Stimulated activated CD4-positive, alpha-beta T cell treated with anti-CD3 and anti-CD28 coated beads, Interleukin-1b, Interleukin-23, amount 100 ng/mL, for 48 hours (primary cell): ENCODE data around the gene BCL7B.
"Not testable (repeated sequence)": the region's sequence is repeated elsewhere in the genome, so short reads cannot be mapped to it uniquely, and the experiment has no call there.

Experiments
- DNase-seq: peaks from one replicate; pipeline ENCODE4 v3.0.0-alpha.2; 2020

The BCL7B gene

GRCh38 chr7:73570977-73571376, 13.5 kb upstream of the BCL7B start:
- DNase-seq, result no peak

GRCh38 chr7:73570521-73570920, 13.0 kb upstream of the BCL7B start:
- DNase-seq, result no peak

- DNase-seq, result no peak
These were observed 11.6 kb upstream of the BCL7B start for GRCh38 chr7:73569042-73569608.

GRCh38 chr7:73567846-73568685, 10.6 kb upstream of the BCL7B start:
- no peak for DNase-seq

- no peak for DNase-seq
These were observed 9.7 kb upstream of the BCL7B start for GRCh38 chr7:73567140-73567539.

- DNase-seq, result not testable (repeated sequence)
These were observed 8.9 kb upstream of the BCL7B start for GRCh38 chr7:73566431-73566830.

GRCh38 chr7:73565675-73566340, 8.3 kb upstream of the BCL7B start:
- DNase-seq, result no peak

- peak; percentile 28 for DNase-seq
These were observed 2.8 kb upstream of the BCL7B start for GRCh38 chr7:73560109-73560835.

GRCh38 chr7:73557108-73557396, 438 bp downstream of the BCL7B start:
- peak; percentile 90 for DNase-seq

- DNase-seq, result no peak
These were observed 1.0 kb downstream of the BCL7B start for GRCh38 chr7:73556208-73557107.

- no peak for DNase-seq
These were observed 2.0 kb downstream of the BCL7B start for GRCh38 chr7:73555411-73555982.

GRCh38 chr7:73550093-73550492, 7.4 kb downstream of the BCL7B start:
- DNase-seq, result not testable (repeated sequence)

- DNase-seq, result no peak
These were observed 8.3 kb downstream of the BCL7B start for GRCh38 chr7:73549176-73549575.

- no peak for DNase-seq
These were observed 9.6 kb downstream of the BCL7B start for GRCh38 chr7:73547841-73548240.

- no peak for DNase-seq
These were observed 12.8 kb downstream of the BCL7B start for GRCh38 chr7:73544678-73545077.

GRCh38 chr7:73541722-73542121, 15.8 kb downstream of the BCL7B start:
- no peak for DNase-seq

- DNase-seq, result no peak
These were observed 17.8 kb downstream of the BCL7B start for GRCh38 chr7:73539709-73540108.

- not testable (repeated sequence) for DNase-seq
These were observed 19.0 kb downstream of the BCL7B start for GRCh38 chr7:73538510-73538909.

- no peak for DNase-seq
These were observed 20.4 kb downstream of the BCL7B start for GRCh38 chr7:73537051-73537450.

GRCh38 chr7:73536479-73536878, 21.0 kb downstream of the BCL7B start:
- DNase-seq, result no peak

- DNase-seq, result not testable (repeated sequence)
These were observed 21.6 kb downstream of the BCL7B start for GRCh38 chr7:73535918-73536317.

- DNase-seq, result no peak
These were observed 23.7 kb downstream of the BCL7B start for GRCh38 chr7:73533742-73534141.
